ENCODE measurements around the gene CIBAR2. TPM values are rescaled to one million over a fixed set of nuclear protein-coding genes. Genes with fewer than 3 reads are reported as not detected.

The CIBAR2 gene
- total RNA-seq, 1 experiment from 2014 or later: not detected

DNA sequence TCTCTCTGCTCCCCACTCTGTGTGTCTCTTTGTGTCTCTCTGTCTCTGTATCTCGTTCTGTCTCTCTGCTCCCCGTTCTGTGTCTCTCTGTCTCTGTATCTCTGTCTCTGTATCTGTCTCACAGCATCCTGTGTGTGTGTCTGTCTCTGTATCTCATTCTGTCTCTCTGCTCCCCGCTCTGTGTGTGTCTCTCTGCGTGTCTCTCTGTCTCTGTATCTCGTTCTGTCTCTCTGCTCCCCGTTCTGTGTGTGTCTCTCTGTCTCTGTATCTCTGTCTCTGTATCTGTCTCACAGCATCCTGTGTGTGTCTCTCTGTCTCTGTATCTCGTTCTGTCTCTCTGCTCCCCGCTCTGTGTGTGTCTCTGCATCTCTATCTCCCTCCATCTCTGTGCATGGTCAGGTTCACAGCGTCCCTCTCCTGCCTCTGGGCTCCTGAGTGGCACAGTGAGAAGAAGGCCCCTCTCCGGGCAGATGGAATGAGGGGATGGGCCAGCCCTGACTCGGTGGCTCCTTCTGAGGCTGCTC is 38.9 kb upstream of the CIBAR2 start:
- H3K9me3 Mint-ChIP-seq: no peaks in the 10 kb centered on the region
- H3K27me3 ChIP-seq (ENCODE audit: insufficient read depth, low read length): no peaks in the 10 kb centered on the region
- H3K27ac Mint-ChIP-seq: no peak overlapping the region
- H2BK5ac ChIP-seq (ENCODE audit: insufficient read length, low read length): no peak overlapping the region
- peaks cover 2% of the 10 kb centered on the region; the same call in 1 of the 2 replicates for H3K27me3 Mint-ChIP-seq (ENCODE audit: low read depth)
- H2AK5ac ChIP-seq (ENCODE audit: insufficient read length, low read length): no peak overlapping the region
- H3K4ac ChIP-seq (ENCODE audit: low read depth, low read length): no peak overlapping the region
- no peaks in the 10 kb centered on the region; a peak in 1 of 7 replicates for H3K36me3 Mint-ChIP-seq (ENCODE audit: insufficient read depth in 1 of 3, low read depth in 3 of 3)
- no peak overlapping the region for H3K9ac ChIP-seq (ENCODE audit: extremely low read depth, insufficient read length, low read length)
- H3K4me1 Mint-ChIP-seq: peaks cover 3 to 7% of the 10 kb centered on the region in 2 experiments; a peak in 2 of 4 replicates
- no peak overlapping the region for H2AFZ ChIP-seq (ENCODE audit: low read length)
- H3K14ac ChIP-seq (ENCODE audit: insufficient read depth, low read length): no peak overlapping the region
- no peak overlapping the region for H4K8ac ChIP-seq (replicated peaks; ENCODE audit: insufficient read length, low read depth, low read length)
- no peak overlapping the region for H3K4me2 ChIP-seq (ENCODE audit: insufficient read depth, insufficient read length, low read length)
- TF ChIP-seq, protein P1, sequence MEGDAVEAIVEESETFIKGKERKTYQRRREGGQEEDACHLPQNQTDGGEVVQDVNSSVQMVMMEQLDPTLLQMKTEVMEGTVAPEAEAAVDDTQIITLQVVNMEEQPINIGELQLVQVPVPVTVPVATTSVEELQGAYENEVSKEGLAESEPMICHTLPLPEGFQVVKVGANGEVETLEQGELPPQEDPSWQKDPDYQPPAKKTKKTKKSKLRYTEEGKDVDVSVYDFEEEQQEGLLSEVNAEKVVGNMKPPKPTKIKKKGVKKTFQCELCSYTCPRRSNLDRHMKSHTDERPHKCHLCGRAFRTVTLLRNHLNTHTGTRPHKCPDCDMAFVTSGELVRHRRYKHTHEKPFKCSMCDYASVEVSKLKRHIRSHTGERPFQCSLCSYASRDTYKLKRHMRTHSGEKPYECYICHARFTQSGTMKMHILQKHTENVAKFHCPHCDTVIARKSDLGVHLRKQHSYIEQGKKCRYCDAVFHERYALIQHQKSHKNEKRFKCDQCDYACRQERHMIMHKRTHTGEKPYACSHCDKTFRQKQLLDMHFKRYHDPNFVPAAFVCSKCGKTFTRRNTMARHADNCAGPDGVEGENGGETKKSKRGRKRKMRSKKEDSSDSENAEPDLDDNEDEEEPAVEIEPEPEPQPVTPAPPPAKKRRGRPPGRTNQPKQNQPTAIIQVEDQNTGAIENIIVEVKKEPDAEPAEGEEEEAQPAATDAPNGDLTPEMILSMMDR (conservative IDR thresholded peaks at IDR 0.05): no peak
- no peak overlapping the region for H2BK20ac ChIP-seq (ENCODE audit: low read depth, low read length, poor library complexity, severe bottlenecking)
- no peak overlapping the region for H3K27ac ChIP-seq (ENCODE audit: insufficient read length, low read depth, low read length)
- no peak overlapping the region for H2BK120ac ChIP-seq (ENCODE audit: low read depth, low read length, poor library complexity, severe bottlenecking)
- H4K91ac ChIP-seq (ENCODE audit: insufficient read length, low read depth, low read length): no peak overlapping the region
- H4K5ac ChIP-seq (ENCODE audit: insufficient read length, low read depth, low read length): no peak overlapping the region
- WGBS (ENCODE audit: extremely low coverage, insufficient read length, low lambda C conversion rate): no CpG with 5 or more reads among the region's 11 CpGs
- no peak overlapping the region for H2BK12ac ChIP-seq (ENCODE audit: insufficient read length, low read depth, low read length)
- no peak overlapping the region for H3K4me3 Mint-ChIP-seq
- no peaks in the 10 kb centered on the region for H4K20me1 ChIP-seq (ENCODE audit: control insufficient read depth, insufficient read depth, insufficient read length)
- no peaks in the 10 kb centered on the region for H3K23me2 ChIP-seq (ENCODE audit: insufficient read length, low read depth, low read length, poor library complexity, severe bottlenecking)
- H3K56ac ChIP-seq (ENCODE audit: insufficient read length, low read depth, low read length): no peak overlapping the region
- H3K79me1 ChIP-seq (ENCODE audit: insufficient read depth, low read depth, low read length, poor library complexity, severe bottlenecking): no peaks in the 10 kb centered on the region
- no peak overlapping the region for H2BK15ac ChIP-seq (ENCODE audit: low read depth, low read length)
- no peaks in the 10 kb centered on the region for H3K79me2 ChIP-seq (ENCODE audit: insufficient read depth, low read length)
- H3K9me3 ChIP-seq (ENCODE audit: control insufficient read depth, low read depth, low read length): no peaks in the 10 kb centered on the region
- no peak overlapping the region for H3T11ph ChIP-seq (ENCODE audit: low read length)
- no peak for DNase-seq
- no peak overlapping the region for H3K23ac ChIP-seq (ENCODE audit: insufficient read length, low read depth, low read length)
- no peak overlapping the region for H3K18ac ChIP-seq (ENCODE audit: insufficient read length, low read depth, low read length)
- no peaks in the 10 kb centered on the region for H3K4me1 ChIP-seq (ENCODE audit: insufficient read depth, low read length)

Data from H9 (cell line).